ENCODE data around the gene ANKDD1B.

The ANKDD1B gene

GRCh38 chr5:75651575-75652238, 40.5 kb downstream of the ANKDD1B start:
- H3K4me1 ChIP-seq: no peaks in the 10 kb centered on the region
- H3K27ac ChIP-seq: no peak overlapping the region
- H3K4me2 ChIP-seq: no peak overlapping the region
- H3K36me3 ChIP-seq: no peaks in the 10 kb centered on the region
- H3K27me3 ChIP-seq: no peaks in the 10 kb centered on the region
- no peak for TF ChIP-seq Cebpa-rat (IDR thresholded peaks at IDR 0.05)
- H4K20me1 ChIP-seq: no peaks in the 10 kb centered on the region
- H3K9me3 ChIP-seq (replicated peaks in 1 of 11): no peaks in the 10 kb centered on the region
- no peak overlapping the region for H3K9ac ChIP-seq
- H3K4me3 ChIP-seq: no peak overlapping the region

GRCh38 chr5:75653521-75653920, 42.3 kb downstream of the ANKDD1B start:
- Histone ChIP-seq H3K4me3 (no peak overlapping the region), H3K9ac (no peak overlapping the region), H3K27me3 (no peaks in the 10 kb centered on the region), H3K4me2 (no peak overlapping the region), H4K20me1 (no peaks in the 10 kb centered on the region), H3K27ac (no peak overlapping the region), H3K36me3 (no peaks in the 10 kb centered on the region), H3K4me1 (no peaks in the 10 kb centered on the region), H3K9me3 (replicated peaks in 1 of 11) (no peaks in the 10 kb centered on the region)
- TF ChIP-seq Cebpa-rat (IDR thresholded peaks at IDR 0.05): no peak

- Histone ChIP-seq H3K9ac (no peak overlapping the region), H3K27me3 (no peaks in the 10 kb centered on the region), H3K4me2 (no peak overlapping the region), H3K36me3 (no peaks in the 10 kb centered on the region), H4K20me1 (no peaks in the 10 kb centered on the region), H3K27ac (no peak overlapping the region), H3K4me1 (peaks cover 0 to 3% (median 0%) of the 10 kb centered on the region in 10 experiments; a peak in 1 of 20 replicates), H3K4me3 (no peak overlapping the region), H3K9me3 (replicated peaks in 1 of 11) (no peaks in the 10 kb centered on the region)
- no peak for TF ChIP-seq Cebpa-rat (IDR thresholded peaks at IDR 0.05)
Observed at GRCh38 chr5:75654693-75655295, 43.5 kb downstream of the ANKDD1B start.

DNA sequence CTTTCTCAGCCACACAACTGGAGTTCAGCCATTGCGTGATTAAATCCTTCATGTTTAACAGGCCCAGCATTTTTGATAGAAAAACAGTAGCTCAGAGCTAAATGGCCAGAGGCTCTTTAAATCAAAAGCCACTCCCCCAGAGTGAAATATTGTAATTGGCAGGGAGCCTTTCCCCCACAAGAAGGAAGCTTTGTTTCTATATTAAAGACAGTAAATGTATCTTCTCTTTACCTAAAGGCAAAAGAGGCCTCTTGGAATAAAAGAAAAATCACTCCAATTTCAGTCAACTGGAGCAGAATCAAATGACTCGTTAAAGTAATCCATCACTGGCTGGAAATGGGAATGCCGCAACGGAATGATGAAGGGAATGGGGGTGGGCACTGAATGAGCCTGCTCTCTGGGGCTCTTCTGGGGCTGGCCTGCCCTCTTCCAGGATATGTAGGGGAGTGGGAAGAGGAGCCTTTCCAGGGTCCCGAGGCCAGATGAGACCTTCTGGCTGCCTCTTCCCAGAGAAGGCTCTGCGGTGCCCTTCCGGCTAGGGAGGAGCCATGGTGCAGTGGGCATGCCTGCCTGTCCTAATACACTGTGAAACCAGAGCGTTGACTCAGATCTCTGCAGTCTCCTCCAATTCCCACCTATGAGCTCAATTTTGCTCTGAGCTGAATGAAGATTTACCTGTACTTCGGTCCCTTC, 45.2 kb downstream of the ANKDD1B start:
- H3K27ac ChIP-seq: no peak overlapping the region
- H3K27me3 ChIP-seq: no peaks in the 10 kb centered on the region
- TF ChIP-seq Cebpa-rat (IDR thresholded peaks at IDR 0.05): no peak
- H3K4me1 ChIP-seq: peaks cover 0 to 15% (median 0%) of the 10 kb centered on the region in 10 experiments; a peak in 3 of 20 replicates
- H3K4me3 ChIP-seq: no peak overlapping the region
- H3K9me3 ChIP-seq (replicated peaks in 1 of 11): no peaks in the 10 kb centered on the region
- no peaks in the 10 kb centered on the region for H3K36me3 ChIP-seq
- H4K20me1 ChIP-seq: no peaks in the 10 kb centered on the region
- no peak overlapping the region for H3K9ac ChIP-seq
- H3K4me2 ChIP-seq: no peak overlapping the region

- no peak overlapping the region for H3K4me3 ChIP-seq
- peaks cover 0 to 15% (median 0%) of the 10 kb centered on the region in 10 experiments; a peak in 3 of 20 replicates for H3K4me1 ChIP-seq
- H3K9me3 ChIP-seq (replicated peaks in 1 of 11): no peaks in the 10 kb centered on the region
- TF ChIP-seq Cebpa-rat (IDR thresholded peaks at IDR 0.05): no peak
- no peak overlapping the region for H3K9ac ChIP-seq
- H3K4me2 ChIP-seq: peak overlapping the region in 1 of 11 experiments; percentile 54; a peak in 3 of 22 replicates
- no peaks in the 10 kb centered on the region for H3K36me3 ChIP-seq
- H3K27me3 ChIP-seq: no peaks in the 10 kb centered on the region
- no peaks in the 10 kb centered on the region for H4K20me1 ChIP-seq
- no peak overlapping the region for H3K27ac ChIP-seq
Observed at GRCh38 chr5:75659791-75660450, 48.7 kb downstream of the ANKDD1B start.

DNA sequence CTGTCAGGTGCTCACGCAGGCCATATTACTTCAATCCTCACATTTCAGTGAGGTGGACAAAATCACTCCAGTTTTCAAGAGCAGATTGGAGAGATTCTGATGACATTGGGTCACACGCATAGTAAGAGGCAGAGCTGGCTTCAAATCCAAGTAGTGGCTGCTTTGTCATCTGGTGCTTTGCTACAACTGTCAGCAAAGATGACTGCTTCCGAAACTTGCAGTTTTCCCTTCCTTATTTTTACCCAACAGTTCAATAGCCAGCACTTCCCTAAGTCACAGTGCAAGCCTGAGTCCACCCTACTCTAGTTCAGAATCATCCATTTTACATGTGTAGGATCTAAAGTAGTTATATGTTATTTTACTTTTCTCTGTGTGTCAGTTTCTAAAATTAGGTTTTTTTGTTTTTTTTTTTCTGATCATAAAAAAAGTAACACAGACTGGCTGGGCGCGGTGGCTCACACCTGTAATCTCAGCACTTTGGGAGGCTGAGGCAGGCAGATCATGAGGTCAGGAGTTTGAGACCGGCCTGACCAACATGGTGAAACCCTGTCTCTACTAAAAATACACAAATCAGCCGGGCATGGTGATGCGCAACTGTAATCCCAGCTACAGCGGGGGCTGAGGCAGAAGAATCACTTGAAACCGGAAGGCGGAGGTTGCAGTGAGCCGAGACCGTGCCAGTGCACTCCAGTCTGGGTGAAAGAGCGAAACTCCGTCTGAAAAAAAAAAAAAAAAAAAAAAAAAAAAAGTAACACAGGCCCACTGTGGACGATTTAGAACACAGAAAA, 49.6 kb downstream of the ANKDD1B start:
- no peaks in the 10 kb centered on the region for H4K20me1 ChIP-seq
- H3K27ac ChIP-seq: no peak overlapping the region
- no peaks in the 10 kb centered on the region for H3K36me3 ChIP-seq
- H3K4me3 ChIP-seq: no peak overlapping the region
- no peaks in the 10 kb centered on the region for H3K9me3 ChIP-seq (replicated peaks in 1 of 11)
- no peak overlapping the region for H3K9ac ChIP-seq
- peaks cover 0 to 15% (median 0%) of the 10 kb centered on the region in 10 experiments; a peak in 3 of 20 replicates for H3K4me1 ChIP-seq
- no peak for TF ChIP-seq Cebpa-rat (IDR thresholded peaks at IDR 0.05)
- H3K27me3 ChIP-seq: no peaks in the 10 kb centered on the region
- peak overlapping the region in 2 of 11 experiments; percentile 19 to 54; a peak in 3 of 22 replicates for H3K4me2 ChIP-seq

- TF ChIP-seq Cebpa-rat (IDR thresholded peaks at IDR 0.05): no peak
- no peak overlapping the region for H3K4me3 ChIP-seq
- no peak overlapping the region for H3K27ac ChIP-seq
- H3K9me3 ChIP-seq (replicated peaks in 1 of 11): no peaks in the 10 kb centered on the region
- peaks cover 0 to 15% (median 0%) of the 10 kb centered on the region in 10 experiments; a peak in 3 of 20 replicates for H3K4me1 ChIP-seq
- H3K27me3 ChIP-seq: no peaks in the 10 kb centered on the region
- no peaks in the 10 kb centered on the region for H3K36me3 ChIP-seq
- no peak overlapping the region for H3K9ac ChIP-seq
- H4K20me1 ChIP-seq: no peaks in the 10 kb centered on the region
- H3K4me2 ChIP-seq: no peak overlapping the region
Observed at GRCh38 chr5:75662061-75662460, 50.8 kb downstream of the ANKDD1B start.

DNA sequence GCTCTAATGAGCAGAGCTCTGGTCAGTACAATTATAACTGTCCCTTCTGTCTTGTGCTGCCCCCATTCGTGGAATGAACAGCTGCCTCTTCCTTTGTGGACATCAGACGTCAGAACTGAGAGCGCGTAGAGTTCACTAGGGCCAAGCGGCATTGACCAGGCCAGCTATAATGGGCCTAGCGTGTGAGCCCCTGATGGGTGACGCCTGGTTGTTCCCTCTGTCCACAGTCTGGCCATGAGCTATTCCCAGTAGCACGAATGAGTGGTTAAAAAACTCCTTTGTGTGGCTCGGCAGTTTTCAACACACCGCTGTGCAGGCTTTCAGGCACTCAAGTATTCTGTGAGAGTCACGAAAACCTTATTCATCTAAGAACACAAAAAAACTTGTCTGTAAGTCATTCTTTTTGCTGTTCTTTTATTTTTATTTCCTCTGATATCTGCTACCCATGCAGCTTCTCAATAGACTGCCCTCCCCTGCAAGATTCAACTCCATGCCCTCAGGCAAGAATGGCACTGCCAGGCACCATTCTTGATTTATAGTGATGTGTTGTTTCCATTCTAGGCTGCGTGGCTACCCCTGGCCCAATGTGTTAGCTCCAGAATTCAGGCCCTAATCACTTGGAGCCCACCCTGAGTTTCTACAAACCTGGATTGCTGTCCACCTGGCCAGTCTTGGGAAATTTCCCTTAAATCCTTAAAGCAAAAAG, 52.5 kb downstream of the ANKDD1B start:
- H3K4me1 ChIP-seq: peaks cover under 1 to 18% (median 3%) of the 10 kb centered on the region in 10 experiments; a peak in 14 of 20 replicates
- no peak overlapping the region for H3K9ac ChIP-seq
- H3K4me3 ChIP-seq: no peak overlapping the region
- no peak overlapping the region for H3K27ac ChIP-seq
- no peaks in the 10 kb centered on the region for H3K9me3 ChIP-seq (replicated peaks in 1 of 11)
- no peaks in the 10 kb centered on the region for H3K27me3 ChIP-seq
- H3K4me2 ChIP-seq: no peak overlapping the region
- no peaks in the 10 kb centered on the region for H4K20me1 ChIP-seq
- no peak for TF ChIP-seq Cebpa-rat (IDR thresholded peaks at IDR 0.05)
- no peaks in the 10 kb centered on the region for H3K36me3 ChIP-seq

Data from BLaER1 treated with 17β-estradiol and CSF1 and Interleukin-3, amounts not matched to agents 10 nM and 100 nM (cell line).